HL-60 (cell line): ENCODE data around the gene RGCC.

Experiments used
- DNase-seq, 2 experiments: peaks; one replicate each; pipeline ENCODE4 v3.0.0-alpha.2; 2010 to 2020; ENCODE audit warnings: low read depth in 1 of 2, low spot score in 1 of 2
- H3K27ac ChIP-seq: fragments of 250-450 bp; sonication (Bioruptor Pico); replicated peaks from 2 replicates; pipeline ENCODE4 v1.5.1; 2020; ENCODE audit warnings: mild to moderate bottlenecking, moderate library complexity
- H3K27me3 ChIP-seq: fragments of 250-450 bp; sonication (Bioruptor Pico); 2 replicates; pipeline ENCODE4 v1.5.1; 2021; ENCODE audit warnings: mild to moderate bottlenecking, moderate library complexity; ENCODE audit not compliant: insufficient read depth, poor library complexity, severe bottlenecking
- H3K4me3 ChIP-seq: replicated peaks from 2 replicates; pipeline ENCODE4 v1.5.1; 2011; ENCODE audit warnings: mild to moderate bottlenecking, control low read depth, low read length; ENCODE audit not compliant: insufficient read depth
- CTCF ChIP-seq: IDR thresholded peaks from one replicate; pipeline ENCODE4 v1.5.1; 2011; ENCODE audit warnings: low read length, control low read depth, inconsistent platforms; ENCODE audit not compliant: insufficient read depth
- GABPA ChIP-seq: IDR thresholded peaks from 2 replicates; pipeline ENCODE4 v1.6.1; 2012; ENCODE audit warnings: low read depth
- POLR2AphosphoS5 ChIP-seq: IDR thresholded peaks from 2 replicates; pipeline ENCODE4 v1.6.1; 2012; ENCODE audit warnings: low read depth
- REST ChIP-seq: IDR thresholded peaks from 2 replicates; pipeline ENCODE4 v1.6.1; 2012; ENCODE audit warnings: low read depth; ENCODE audit not compliant: insufficient replicate concordance
- SPI1 ChIP-seq: IDR thresholded peaks from 2 replicates; pipeline ENCODE4 v1.6.1; 2012; ENCODE audit warnings: low read depth, mild to moderate bottlenecking, borderline replicate concordance

RGCC gene

GRCh38 chr13:41515491-41516139, 58.3 kb downstream of the RGCC start:
- no peak for TF ChIP-seq GABPA
- no peak for TF ChIP-seq REST
- TF ChIP-seq CTCF: no peak
- no peak for TF ChIP-seq POLR2AphosphoS5
- no peak for TF ChIP-seq SPI1
- no peak overlapping the region for H3K27ac ChIP-seq
- H3K4me3 ChIP-seq: no peak overlapping the region
- H3K27me3 ChIP-seq: no peaks in the 10 kb centered on the region
- no peak for DNase-seq

- TF ChIP-seq GABPA (no peak), SPI1 (no peak), CTCF (no peak), REST (no peak), POLR2AphosphoS5 (no peak)
- DNase-seq: no peak
- no peak overlapping the region for H3K4me3 ChIP-seq
- no peaks in the 10 kb centered on the region for H3K27me3 ChIP-seq
- H3K27ac ChIP-seq: no peak overlapping the region
Measured at GRCh38 chr13:41516166-41516565, 58.8 kb downstream of the RGCC start.

GRCh38 chr13:41516760-41517159, 59.4 kb downstream of the RGCC start:
- Histone ChIP-seq H3K27me3 (no peaks in the 10 kb centered on the region), H3K4me3 (no peak overlapping the region), H3K27ac (no peak overlapping the region)
- TF ChIP-seq REST (no peak), POLR2AphosphoS5 (no peak)
- no peak for DNase-seq
